K562 (cell line): ENCODE results near the gene MIEF1. TPM values are rescaled to one million over a fixed set of nuclear protein-coding genes. Genes with fewer than 3 reads are reported as not detected.

Experiments
- AFF1 ChIP-seq, 2 experiments: fragments of 450-650 bp; IDR thresholded peaks; 2 replicates each; pipeline ENCODE4 v1.6.1; 2018; ENCODE audit warnings: mild to moderate bottlenecking in 2 of 2, low read depth in 1 of 2; ENCODE audit not compliant: partially characterized antibody in 2 of 2
- CBX2 ChIP-seq: fragments of 200-600 bp; sonication (generic); IDR thresholded peaks from one replicate; pipeline ENCODE4 v1.6.1; 2012; ENCODE audit warnings: mild to moderate bottlenecking, low read length, inconsistent platforms; ENCODE audit not compliant: insufficient read depth, poor library complexity, severe bottlenecking
- CREB1 ChIP-seq, 2 experiments: sonication (generic) in 1 of 2; formaldehyde crosslinking in 1 of 2; IDR thresholded peaks; 2 replicates each; pipeline versions ENCODE4 v1.6.1 to v1.8.0; 2012 to 2022; ENCODE audit warnings: inconsistent platforms in 1 of 2, mild to moderate bottlenecking in 1 of 2, missing genetic modification reagents in 1 of 2, moderate library complexity in 1 of 2
- DEAF1 ChIP-seq: fragments of 450-650 bp; formaldehyde crosslinking; IDR thresholded peaks from 2 replicates; pipeline ENCODE4 v1.4.0; 2020; ENCODE audit warnings: mild to moderate bottlenecking, moderate library complexity
- ELF1 ChIP-seq: fragments of 200-800 bp; sonication (Bioruptor generic); IDR thresholded peaks from 2 replicates; pipeline ENCODE4 v1.6.1; 2016; ENCODE audit warnings: missing genetic modification characterization, missing compliant biosample characterization
- HDGF ChIP-seq: fragments of 450-650 bp; IDR thresholded peaks from 2 replicates; pipeline ENCODE4 v1.6.1; 2016
- HMG20B ChIP-seq: fragments of 250-450 bp; sonication (Bioruptor Pico); IDR thresholded peaks from 2 replicates; pipeline ENCODE4 v1.5.0; 2021; ENCODE audit warnings: mild to moderate bottlenecking
- KLF16 ChIP-seq: IDR thresholded peaks from 2 replicates; pipeline ENCODE4 v1.6.1; 2016; ENCODE audit warnings: antibody characterized with exemption
- MTA1 ChIP-seq: fragments of 450-650 bp; IDR thresholded peaks from 2 replicates; pipeline ENCODE4 v1.6.1; 2017; ENCODE audit warnings: borderline replicate concordance
- POLR2AphosphoS5 ChIP-seq: IDR thresholded peaks from 2 replicates; pipeline ENCODE4 v1.6.1; 2011; ENCODE audit warnings: mild to moderate bottlenecking, low read depth, low read length, moderate library complexity; ENCODE audit not compliant: control insufficient read depth, insufficient read depth
- PRPF4 ChIP-seq: fragments of 200-400 bp; formaldehyde crosslinking; IDR thresholded peaks from one replicate; pipeline ENCODE4 v1.6.1; 2017; ENCODE audit warnings: low read length, low read depth, mild to moderate bottlenecking; ENCODE audit not compliant: insufficient read depth, poor library complexity, severe bottlenecking
- RBM15 ChIP-seq: fragments of 200-400 bp; formaldehyde crosslinking; IDR thresholded peaks from 2 replicates; pipeline ENCODE4 v1.6.1; 2018; ENCODE audit warnings: mild to moderate bottlenecking, low read length, moderate library complexity; ENCODE audit not compliant: insufficient read depth
- RNF2 ChIP-seq: sonication (generic); IDR thresholded peaks from 2 replicates; pipeline ENCODE4 v1.6.1; 2016
- SNAPC5 ChIP-seq: fragments of 250-450 bp; sonication (Bioruptor Pico); IDR thresholded peaks from 2 replicates; pipeline ENCODE4 v1.8.0; 2021; ENCODE audit warnings: moderate library complexity, mild to moderate bottlenecking, inconsistent platforms
- SP2 ChIP-seq: IDR thresholded peaks from 2 replicates; pipeline ENCODE4 v1.6.1; 2011; ENCODE audit warnings: mild to moderate bottlenecking, low read depth, low read length, moderate library complexity; ENCODE audit not compliant: poor library complexity, severe bottlenecking; ENCODE audit errors: extremely low read depth
- TFAM ChIP-seq: fragments of 250-450 bp; sonication (Bioruptor Pico); conservative IDR thresholded peaks from 2 replicates; pipeline ENCODE4 v1.5.0; 2021; ENCODE audit warnings: mild to moderate bottlenecking, moderate library complexity
- ZEB2 ChIP-seq: fragments of 450-650 bp; IDR thresholded peaks from 2 replicates; pipeline ENCODE4 v1.6.1; 2016
- ZNF23 ChIP-seq: fragments of 250-450 bp; sonication (Bioruptor Pico); IDR thresholded peaks from 2 replicates; pipeline ENCODE4 v1.4.0; 2020; ENCODE audit warnings: mild to moderate bottlenecking
- ZNF253 ChIP-seq: fragments of 250-450 bp; sonication (Bioruptor Pico); conservative IDR thresholded peaks from 2 replicates; pipeline ENCODE4 v1.6.1; 2021; ENCODE audit warnings: mild to moderate bottlenecking
- ZNF354B ChIP-seq: fragments of 250-450 bp; sonication (Bioruptor Pico); IDR thresholded peaks from 2 replicates; pipeline ENCODE4 v1.4.0; 2020
- ZNF586 ChIP-seq: fragments of 450-650 bp; formaldehyde crosslinking; conservative IDR thresholded peaks from 2 replicates; pipeline ENCODE4 v1.4.0; 2020; ENCODE audit warnings: mild to moderate bottlenecking, moderate library complexity
- polyA plus RNA-seq, 8 experiments: library from polyadenylated mRNA; depleted of rRNA in 4 of 8; stranded (reverse) in 5 of 8; unstranded in 3 of 8; fragments of >200 nt; fragmentation: Nextera tagmentation in 2 of 8; fragmentation: Illumina TruSeq in 1 of 8; extraction: Ambion mirVana in 2 of 8; extraction: Trizol in 1 of 8; gene quantifications; 2 replicates each; pipeline versions ENCODE4 v1.2.1 to v1.2.3, GENCODE V29; 2011 to 2014; ENCODE audit warnings: inconsistent platforms in 1 of 8, missing spikeins in 1 of 8
- total RNA-seq, 7 experiments: library from RNA; depleted of rRNA in 6 of 7; stranded (reverse); fragments of >200 nt in 6 of 7; fragmentation: Illumina TruSeq in 2 of 7; extraction: Trizol in 2 of 7; gene quantifications; 2 replicates each; pipeline versions ENCODE4 v1.2.1 to v1.2.3, GENCODE V29; 2011 to 2021; ENCODE audit warnings: low replicate concordance in 1 of 7

MIEF1 gene
- total and polyA plus RNA-seq, 9 of the 15 experiments (the other 6 are each of a cell fraction or from before 2014, with no cell fraction given), result 10.9 to 51.8 (median 25.5) TPM

GRCh38 chr22:39472570-39473556 is 29.2 kb upstream of the MIEF1 start (continued):
- TF ChIP-seq POLR2AphosphoS5, result no peak
- no peak for TF ChIP-seq HMG20B (CRISPR knock-in tag)
- TF ChIP-seq CBX2, result no peak
- peak; percentile 30; the same call in 1 of the 2 replicates for TF ChIP-seq CREB1 (IDR thresholded peaks at IDR 0.05)
- TF ChIP-seq CREB1 (CRISPR knock-in tag; IDR thresholded peaks at IDR 0.05), result no peak
- TF ChIP-seq AFF1 (IDR thresholded peaks at IDR 0.05; ENCODE audit: low read depth in 1 of 2, partially characterized antibody in 2 of 2), result no peak
- TF ChIP-seq TFAM (CRISPR knock-in tag), result no peak
- TF ChIP-seq MTA1, result 0 out of 2 replicates have a peak, but pooled peaks have one; percentile 30
- peak; percentile 79 for TF ChIP-seq RNF2
- TF ChIP-seq ZEB2, result peak; percentile 58; the same call in 1 of the 2 replicates
- TF ChIP-seq SP2, result no peak
- TF ChIP-seq ZNF23 (CRISPR knock-in tag), result no peak
- TF ChIP-seq SNAPC5, result no peak
- no peak for TF ChIP-seq HDGF
- TF ChIP-seq DEAF1 (CRISPR knock-in tag), result no peak
- no peak for TF ChIP-seq ZNF586
- no peak for TF ChIP-seq RBM15
- no peak for TF ChIP-seq PRPF4
- peak; percentile 72; the same call in 1 of the 2 replicates for TF ChIP-seq KLF16
- no peak for TF ChIP-seq ZNF354B
- no peak for TF ChIP-seq ELF1 (tag)
- TF ChIP-seq ZNF253 (CRISPR knock-in tag), result no peak
